D721Med (cell line): Measurements from ENCODE around the gene HABP4.
A peak's percentile ranks its signal among the peaks of the same experiment; 100 is the strongest.

Experiments used
- DNase-seq: peaks from one replicate; pipeline ENCODE4 v3.0.0; 2011; ENCODE audit warnings: low spot score; ENCODE audit not compliant: insufficient read length
- FAIRE-seq: peaks from 2 replicates; lab custom pipeline; 2011; peaks lifted over from hg19 to GRCh38; lab: Jason Lieb, UNC
- CTCF ChIP-seq: IDR thresholded peaks from 2 replicates; pipeline ENCODE4 v1.5.1; 2012; ENCODE audit warnings: mild to moderate bottlenecking, control low read depth; ENCODE audit not compliant: insufficient read depth; ENCODE audit errors: missing control alignments

Gene HABP4

GRCh38 chr9:96436456-96437126 lies 13.4 kb upstream of the HABP4 start:
- FAIRE-seq (no peak), DNase-seq (no peak)
- TF ChIP-seq CTCF, result no peak

DNA sequence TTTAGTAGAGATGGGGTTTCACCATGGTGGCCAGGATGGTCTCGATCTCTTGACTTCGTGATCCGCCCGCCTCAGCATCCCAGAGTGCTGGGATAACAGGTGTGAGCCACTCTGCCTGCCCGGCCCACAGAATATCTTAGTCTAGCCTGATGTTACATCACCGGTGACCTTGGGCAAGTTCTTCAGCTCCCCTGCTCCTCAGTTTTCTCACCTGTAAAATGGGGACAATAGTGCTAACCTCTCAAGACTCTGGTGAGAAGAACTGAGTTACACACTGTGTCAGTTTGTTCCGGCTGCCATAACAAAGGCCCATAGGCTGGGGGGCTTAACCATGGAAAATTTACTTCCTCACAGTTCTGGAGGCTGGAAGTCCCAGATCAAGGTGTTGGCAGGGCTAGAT lies 12.5 kb upstream of the HABP4 start:
- FAIRE-seq (no peak), DNase-seq (no peak)
- TF ChIP-seq CTCF, result no peak

- DNase-seq (no peak), FAIRE-seq (no peak)
- TF ChIP-seq CTCF, result no peak
Measured at GRCh38 chr9:96440671-96441199, 9.2 kb upstream of the HABP4 start.

DNA sequence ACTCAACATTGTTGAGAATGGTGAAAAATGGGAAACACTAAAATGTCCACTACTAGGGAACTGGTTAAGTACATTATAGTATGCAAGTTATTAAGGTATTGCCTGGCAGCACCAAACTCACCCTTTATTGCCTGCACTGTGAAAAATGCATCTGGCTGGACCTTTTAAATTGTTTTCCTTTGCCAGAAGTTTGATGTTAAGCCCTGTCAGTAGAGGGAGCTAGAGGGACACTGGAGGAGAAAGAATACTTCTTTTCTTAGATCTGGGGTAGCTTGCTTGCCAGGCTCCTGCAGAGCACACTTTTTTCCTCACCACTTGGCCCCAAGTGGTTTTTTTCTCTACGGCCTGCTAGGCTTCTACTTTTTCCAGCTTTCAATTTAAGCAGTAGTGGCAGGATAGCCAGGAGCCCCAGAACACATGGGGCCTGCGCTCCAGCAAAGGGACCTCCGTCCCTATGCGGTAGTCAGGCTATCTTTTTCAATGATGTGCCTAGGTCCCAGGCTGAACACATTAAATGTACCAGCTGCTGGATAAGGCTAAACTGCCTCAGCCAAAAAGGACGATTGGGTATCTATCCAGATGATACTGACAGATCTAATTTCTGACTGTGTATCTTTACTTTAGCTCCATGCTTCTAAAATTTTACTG lies 8.0 kb upstream of the HABP4 start:
- FAIRE-seq (no peak), DNase-seq (no peak)
- TF ChIP-seq CTCF, result peak; percentile 71

GRCh38 chr9:96442491-96442890 lies 7.5 kb upstream of the HABP4 start:
- DNase-seq (no peak), FAIRE-seq (no peak)
- no peak for TF ChIP-seq CTCF

- TF ChIP-seq CTCF, result no peak
- no peak for FAIRE-seq
- no peak for DNase-seq
Measured at GRCh38 chr9:96447406-96447805, 2.6 kb upstream of the HABP4 start.

- FAIRE-seq (no peak), DNase-seq (no peak)
- no peak for TF ChIP-seq CTCF
Measured at GRCh38 chr9:96448546-96449170, 1.3 kb upstream of the HABP4 start.
